ENCODE results near the gene CLEC11A.

DNA sequence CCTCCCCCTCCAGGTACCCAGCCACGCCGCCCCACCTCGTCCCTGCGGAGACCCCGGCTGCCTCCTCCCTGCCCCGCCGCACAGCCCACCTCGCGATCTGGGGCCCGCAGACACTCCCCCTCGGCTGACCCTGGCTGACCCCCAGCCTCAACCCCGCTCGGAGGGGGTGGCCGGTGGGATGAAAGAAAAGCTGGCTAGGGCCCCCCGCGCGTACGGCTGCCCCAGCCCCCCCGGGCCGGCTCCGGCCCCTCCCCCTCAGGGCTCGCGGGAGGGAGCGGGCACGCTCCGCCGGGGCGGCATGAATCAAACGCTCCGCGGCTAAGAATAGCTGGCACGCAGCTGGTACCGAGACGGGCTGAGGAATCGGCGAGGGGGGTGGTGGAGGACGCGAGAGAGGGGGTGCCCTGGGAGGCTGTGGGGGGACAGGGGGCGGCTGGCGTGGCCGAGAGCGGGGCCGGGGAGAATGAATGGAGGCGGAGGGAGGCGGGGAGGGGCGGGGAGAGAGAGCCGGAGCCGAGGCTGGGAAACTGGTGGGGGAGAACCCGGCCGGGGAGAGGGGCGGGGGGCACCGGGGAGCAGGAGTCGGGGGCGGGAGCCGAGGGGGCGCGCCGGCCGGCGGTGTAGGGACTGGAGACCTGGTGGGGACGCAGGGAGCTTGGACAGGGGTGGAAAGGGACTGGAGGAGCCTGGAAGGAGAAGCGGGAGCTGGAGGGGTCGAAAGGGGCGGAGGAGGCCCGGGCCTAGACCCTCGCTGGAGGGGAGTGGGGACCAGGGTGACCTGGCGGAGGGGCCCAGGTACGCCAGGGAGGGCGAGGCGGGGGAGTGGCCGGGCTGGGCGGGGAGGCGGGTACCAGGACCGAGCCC, 4.7 kb upstream of the CLEC11A start:
- TF ChIP-seq, protein P1, sequence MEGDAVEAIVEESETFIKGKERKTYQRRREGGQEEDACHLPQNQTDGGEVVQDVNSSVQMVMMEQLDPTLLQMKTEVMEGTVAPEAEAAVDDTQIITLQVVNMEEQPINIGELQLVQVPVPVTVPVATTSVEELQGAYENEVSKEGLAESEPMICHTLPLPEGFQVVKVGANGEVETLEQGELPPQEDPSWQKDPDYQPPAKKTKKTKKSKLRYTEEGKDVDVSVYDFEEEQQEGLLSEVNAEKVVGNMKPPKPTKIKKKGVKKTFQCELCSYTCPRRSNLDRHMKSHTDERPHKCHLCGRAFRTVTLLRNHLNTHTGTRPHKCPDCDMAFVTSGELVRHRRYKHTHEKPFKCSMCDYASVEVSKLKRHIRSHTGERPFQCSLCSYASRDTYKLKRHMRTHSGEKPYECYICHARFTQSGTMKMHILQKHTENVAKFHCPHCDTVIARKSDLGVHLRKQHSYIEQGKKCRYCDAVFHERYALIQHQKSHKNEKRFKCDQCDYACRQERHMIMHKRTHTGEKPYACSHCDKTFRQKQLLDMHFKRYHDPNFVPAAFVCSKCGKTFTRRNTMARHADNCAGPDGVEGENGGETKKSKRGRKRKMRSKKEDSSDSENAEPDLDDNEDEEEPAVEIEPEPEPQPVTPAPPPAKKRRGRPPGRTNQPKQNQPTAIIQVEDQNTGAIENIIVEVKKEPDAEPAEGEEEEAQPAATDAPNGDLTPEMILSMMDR (IDR thresholded peaks at IDR 0.05) = no peak
- TF ChIP-seq POLR2A (IDR thresholded peaks at IDR 0.05) (no peak), EP300 (IDR thresholded peaks at IDR 0.05; ENCODE audit: low read depth) (no peak)
